ENCODE data around the gene PHKB. TPM values are rescaled to one million over a fixed set of nuclear protein-coding genes. Genes with fewer than 3 reads are reported as not detected.

Gene PHKB
- total and polyA plus RNA-seq, 2 donors (not counting 3 experiments of a cell fraction or from before 2014, with no cell fraction given), result 30.1 to 61.0 TPM

- intact Hi-C loops (cut with micrococcal nuclease), result no loop called here
- H4K20me1 ChIP-seq (replicated peaks; ENCODE audit: control insufficient read depth, extremely low read depth, insufficient read depth, low read length), result peaks cover 5% of the 10 kb centered on the region
- no peak overlapping the region for H2AFZ ChIP-seq (ENCODE audit: low read depth, low read length)
- no peaks in the 10 kb centered on the region for H3K9me3 ChIP-seq (replicated peaks; ENCODE audit: control insufficient read depth, insufficient read depth, low read length)
- no peaks in the 10 kb centered on the region for H3K36me3 ChIP-seq (ENCODE audit: control insufficient read depth in 2 of 2, extremely low read depth in 1 of 2, insufficient read depth in 2 of 2, low read length in 2 of 2)
- no TSS peak for BruUV-seq (replicated peaks)
- no peak overlapping the region for H3K9ac ChIP-seq (replicated peaks; ENCODE audit: extremely low read depth, insufficient read depth, low read length)
- H3K4me2 ChIP-seq (ENCODE audit: insufficient read depth, low read length), result no peak overlapping the region
- CTCF ChIA-PET, result no interaction called here
- H3K9me1 ChIP-seq (replicated peaks; ENCODE audit: control insufficient read depth, extremely low read depth, insufficient read depth, low read length), result no peaks in the 10 kb centered on the region
- dilution Hi-C loops (cut with MboI; ENCODE audit: extremely low pct_ligation_motif_present, low sequenced_read_pairs), result no loop called here
- H3K4me3 ChIP-seq (replicated peaks in 1 of 3; ENCODE audit: insufficient read depth in 1 of 3, low read depth in 1 of 3, low read length in 3 of 3), result no peak overlapping the region
- H3K4me1 ChIP-seq (ENCODE audit: control insufficient read depth, extremely low read depth, insufficient read depth, low read length), result no peaks in the 10 kb centered on the region
- H3K27ac ChIP-seq (ENCODE audit: insufficient read depth, low read depth, low read length), result no peak overlapping the region
- POLR2A ChIA-PET, result no interaction called here
- no peak for DNase-seq (ENCODE audit: low read depth, low spot score)
- FAIRE-seq, result no peak
- no peaks in the 10 kb centered on the region for H3K27me3 ChIP-seq (ENCODE audit: control insufficient read depth in 2 of 2, insufficient read depth in 2 of 2, low read length in 2 of 2)
- H3K79me2 ChIP-seq (ENCODE audit: control insufficient read depth, insufficient read depth, low read length), result no peaks in the 10 kb centered on the region
- no peak for TF ChIP-seq MYC (IDR thresholded peaks at IDR 0.05; ENCODE audit: low read depth, low read length)
- TF ChIP-seq CTCF (IDR thresholded peaks at IDR 0.05; ENCODE audit: extremely low read depth in 1 of 2, insufficient read depth in 1 of 2, low read depth in 1 of 2, low read length in 2 of 2), result no peak
- no peak for TF ChIP-seq POLR2A (IDR thresholded peaks at IDR 0.05; ENCODE audit: low read depth, low read length)
- no peak for TF ChIP-seq EZH2 (IDR thresholded peaks at IDR 0.05; ENCODE audit: borderline replicate concordance, low read depth, low read length, severe bottlenecking)
- TF ChIP-seq GATA2 (IDR thresholded peaks at IDR 0.05; ENCODE audit: insufficient read depth, insufficient read length, low read depth, low read length), result no peak
- TF ChIP-seq POLR2AphosphoS5 (IDR thresholded peaks at IDR 0.05; ENCODE audit: insufficient read depth, low read depth, low read length), result no peak
- no peak for TF ChIP-seq JUN (IDR thresholded peaks at IDR 0.05; ENCODE audit: borderline replicate concordance, insufficient read depth, insufficient read length, low read depth)
- TF ChIP-seq MAX (IDR thresholded peaks at IDR 0.05; ENCODE audit: insufficient read depth, insufficient read length), result no peak
Measured at GRCh38 chr16:47571049-47571448, 109.9 kb downstream of the PHKB start.

All from endothelial cell of umbilical vein (primary cell).